ENCODE data around the gene TAF1C.

DNA sequence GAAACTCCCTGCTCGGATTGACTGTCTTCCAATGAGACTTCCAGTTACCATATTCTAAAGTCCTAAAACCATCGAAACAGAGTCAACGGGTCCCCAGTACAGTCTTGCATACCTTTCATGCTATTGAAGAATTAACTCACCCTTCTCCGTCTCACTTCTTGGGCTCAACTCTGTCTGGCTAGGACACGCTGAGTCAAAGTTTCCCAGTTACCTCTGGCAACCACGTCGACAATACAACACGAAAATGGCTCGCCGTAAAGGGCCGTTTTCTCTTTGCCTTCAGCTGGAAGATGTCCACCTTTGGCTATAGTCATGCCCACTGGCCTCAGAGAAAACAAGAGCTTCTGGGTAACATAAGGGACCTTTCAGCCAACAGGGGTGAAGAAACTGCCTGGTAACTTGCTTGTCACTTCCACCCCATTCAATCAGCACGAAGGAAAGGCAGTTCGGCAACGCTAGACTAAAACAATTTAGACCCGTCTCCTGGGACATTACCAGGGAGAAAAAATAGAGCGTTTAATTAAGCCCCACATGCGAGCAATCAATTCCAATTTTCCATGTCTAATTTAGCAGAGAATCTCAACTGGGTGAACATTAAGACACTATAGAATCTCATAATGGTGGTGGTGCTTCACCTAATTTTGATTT is 31.4 kb upstream of the TAF1C start:
- TF ChIP-seq, protein P1, sequence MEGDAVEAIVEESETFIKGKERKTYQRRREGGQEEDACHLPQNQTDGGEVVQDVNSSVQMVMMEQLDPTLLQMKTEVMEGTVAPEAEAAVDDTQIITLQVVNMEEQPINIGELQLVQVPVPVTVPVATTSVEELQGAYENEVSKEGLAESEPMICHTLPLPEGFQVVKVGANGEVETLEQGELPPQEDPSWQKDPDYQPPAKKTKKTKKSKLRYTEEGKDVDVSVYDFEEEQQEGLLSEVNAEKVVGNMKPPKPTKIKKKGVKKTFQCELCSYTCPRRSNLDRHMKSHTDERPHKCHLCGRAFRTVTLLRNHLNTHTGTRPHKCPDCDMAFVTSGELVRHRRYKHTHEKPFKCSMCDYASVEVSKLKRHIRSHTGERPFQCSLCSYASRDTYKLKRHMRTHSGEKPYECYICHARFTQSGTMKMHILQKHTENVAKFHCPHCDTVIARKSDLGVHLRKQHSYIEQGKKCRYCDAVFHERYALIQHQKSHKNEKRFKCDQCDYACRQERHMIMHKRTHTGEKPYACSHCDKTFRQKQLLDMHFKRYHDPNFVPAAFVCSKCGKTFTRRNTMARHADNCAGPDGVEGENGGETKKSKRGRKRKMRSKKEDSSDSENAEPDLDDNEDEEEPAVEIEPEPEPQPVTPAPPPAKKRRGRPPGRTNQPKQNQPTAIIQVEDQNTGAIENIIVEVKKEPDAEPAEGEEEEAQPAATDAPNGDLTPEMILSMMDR (IDR thresholded peaks at IDR 0.05), result no peak
- no peak for TF ChIP-seq POLR2AphosphoS5 (IDR thresholded peaks at IDR 0.05; ENCODE audit: low read depth, low read length)
